ENCODE results near the gene AFF3. TPM values are rescaled to one million over a fixed set of nuclear protein-coding genes. Genes with fewer than 3 reads are reported as not detected.
A peak's percentile ranks its signal among the peaks of the same experiment; 100 is the strongest.

Gene AFF3
- total RNA-seq, 1 experiment from 2014 or later = 0.22 TPM

DNA sequence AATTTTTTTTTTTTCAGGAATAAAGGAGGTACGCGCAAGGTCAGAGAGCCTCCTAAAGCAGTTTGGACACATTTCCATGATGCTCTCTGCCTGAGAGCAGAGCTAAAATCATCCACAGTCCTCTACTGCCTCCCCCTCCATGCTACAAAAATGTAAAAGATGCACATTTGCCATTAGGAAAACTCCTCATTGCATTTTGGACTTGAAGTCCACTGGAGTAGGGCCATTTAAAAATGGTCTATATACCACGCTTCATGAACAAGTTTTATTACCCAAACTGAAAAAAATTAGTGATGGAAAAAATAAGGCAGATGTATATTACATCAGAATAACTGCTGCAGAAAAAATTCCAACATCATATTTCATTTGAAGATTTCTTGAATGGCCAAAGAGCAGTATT, 256.0 kb downstream of the AFF3 start:
- WGBS (ENCODE audit: extremely low coverage, insufficient read length, low lambda C conversion rate) = no CpG with 5 or more reads among the region's 3 CpGs

More for the DNA sequence above, 256.0 kb downstream of the AFF3 start:
- Histone ChIP-seq H2BK12ac (ENCODE audit: insufficient read length, low read depth, low read length) (no peak overlapping the region), H2BK20ac (ENCODE audit: low read depth, low read length, poor library complexity, severe bottlenecking) (no peak overlapping the region), H4K91ac (ENCODE audit: insufficient read length, low read depth, low read length) (no peak overlapping the region), H3K9me3 (ENCODE audit: control insufficient read depth, low read depth, low read length) (no peaks in the 10 kb centered on the region), H2BK120ac (ENCODE audit: low read depth, low read length, poor library complexity, severe bottlenecking) (no peak overlapping the region), H3K27ac (ENCODE audit: insufficient read length, low read depth, low read length) (no peak overlapping the region), H3K56ac (ENCODE audit: insufficient read length, low read depth, low read length) (no peak overlapping the region), H3K4ac (ENCODE audit: low read depth, low read length) (no peak overlapping the region), H3K9ac (ENCODE audit: extremely low read depth, insufficient read length, low read length) (no peak overlapping the region), H3K18ac (ENCODE audit: insufficient read length, low read depth, low read length) (no peak overlapping the region), H3K4me1 (ENCODE audit: insufficient read depth, low read length) (no peaks in the 10 kb centered on the region; the same call in 1 of the 2 replicates), H3T11ph (ENCODE audit: low read length) (no peak overlapping the region), H3K79me1 (ENCODE audit: insufficient read depth, low read depth, low read length, poor library complexity, severe bottlenecking) (no peaks in the 10 kb centered on the region), H4K5ac (ENCODE audit: insufficient read length, low read depth, low read length) (no peak overlapping the region), H3K23ac (ENCODE audit: insufficient read length, low read depth, low read length) (no peak overlapping the region), H3K27me3 (ENCODE audit: insufficient read depth, low read length) (no peaks in the 10 kb centered on the region), H2BK5ac (ENCODE audit: insufficient read length, low read length) (no peak overlapping the region), H2AFZ (ENCODE audit: low read length) (no peak overlapping the region), H3K23me2 (ENCODE audit: insufficient read length, low read depth, low read length, poor library complexity, severe bottlenecking) (no peaks in the 10 kb centered on the region), H3K14ac (ENCODE audit: insufficient read depth, low read length) (no peak overlapping the region), H4K20me1 (ENCODE audit: control insufficient read depth, insufficient read depth, insufficient read length) (no peaks in the 10 kb centered on the region), H3K4me2 (ENCODE audit: insufficient read depth, insufficient read length, low read length) (no peak overlapping the region), H2BK15ac (ENCODE audit: low read depth, low read length) (no peak overlapping the region), H2AK5ac (ENCODE audit: insufficient read length, low read length) (no peak overlapping the region), H3K79me2 (ENCODE audit: insufficient read depth, low read length) (no peaks in the 10 kb centered on the region), H4K8ac (replicated peaks; ENCODE audit: insufficient read length, low read depth, low read length) (peak overlapping the region; percentile 73)
- Mint-ChIP-seq H3K27ac (no peak overlapping the region), H3K36me3 (ENCODE audit: insufficient read depth in 1 of 3, low read depth in 3 of 3) (no peaks in the 10 kb centered on the region), H3K4me3 (no peak overlapping the region), H3K27me3 (ENCODE audit: low read depth) (no peaks in the 10 kb centered on the region), H3K9me3 (no peaks in the 10 kb centered on the region), H3K4me1 (peaks cover 13 to 27% of the 10 kb centered on the region in 2 experiments)
- TF ChIP-seq, protein P1, sequence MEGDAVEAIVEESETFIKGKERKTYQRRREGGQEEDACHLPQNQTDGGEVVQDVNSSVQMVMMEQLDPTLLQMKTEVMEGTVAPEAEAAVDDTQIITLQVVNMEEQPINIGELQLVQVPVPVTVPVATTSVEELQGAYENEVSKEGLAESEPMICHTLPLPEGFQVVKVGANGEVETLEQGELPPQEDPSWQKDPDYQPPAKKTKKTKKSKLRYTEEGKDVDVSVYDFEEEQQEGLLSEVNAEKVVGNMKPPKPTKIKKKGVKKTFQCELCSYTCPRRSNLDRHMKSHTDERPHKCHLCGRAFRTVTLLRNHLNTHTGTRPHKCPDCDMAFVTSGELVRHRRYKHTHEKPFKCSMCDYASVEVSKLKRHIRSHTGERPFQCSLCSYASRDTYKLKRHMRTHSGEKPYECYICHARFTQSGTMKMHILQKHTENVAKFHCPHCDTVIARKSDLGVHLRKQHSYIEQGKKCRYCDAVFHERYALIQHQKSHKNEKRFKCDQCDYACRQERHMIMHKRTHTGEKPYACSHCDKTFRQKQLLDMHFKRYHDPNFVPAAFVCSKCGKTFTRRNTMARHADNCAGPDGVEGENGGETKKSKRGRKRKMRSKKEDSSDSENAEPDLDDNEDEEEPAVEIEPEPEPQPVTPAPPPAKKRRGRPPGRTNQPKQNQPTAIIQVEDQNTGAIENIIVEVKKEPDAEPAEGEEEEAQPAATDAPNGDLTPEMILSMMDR (conservative IDR thresholded peaks at IDR 0.05) = no peak
- DNase-seq = no peak
